HG03442 (cell line): ENCODE data around the gene USP3.
"Not testable (repeated sequence)": the region's sequence is repeated elsewhere in the genome, so short reads cannot be mapped to it uniquely, and the experiment has no call there.

Experiments
- ATAC-seq: cut with Tn5 transposase; IDR thresholded peaks from one replicate; pipeline ENCODE4 v1.9.1; 2021; ENCODE audit warnings: mild to moderate bottlenecking, moderate library complexity; ENCODE audit not compliant: unreplicated experiment

USP3 gene

GRCh38 chr15:63604281-63604680, 99.9 kb downstream of the USP3 start:
- ATAC-seq = no peak

- no peak for ATAC-seq
These were observed 100.6 kb downstream of the USP3 start for GRCh38 chr15:63605036-63605435.

DNA sequence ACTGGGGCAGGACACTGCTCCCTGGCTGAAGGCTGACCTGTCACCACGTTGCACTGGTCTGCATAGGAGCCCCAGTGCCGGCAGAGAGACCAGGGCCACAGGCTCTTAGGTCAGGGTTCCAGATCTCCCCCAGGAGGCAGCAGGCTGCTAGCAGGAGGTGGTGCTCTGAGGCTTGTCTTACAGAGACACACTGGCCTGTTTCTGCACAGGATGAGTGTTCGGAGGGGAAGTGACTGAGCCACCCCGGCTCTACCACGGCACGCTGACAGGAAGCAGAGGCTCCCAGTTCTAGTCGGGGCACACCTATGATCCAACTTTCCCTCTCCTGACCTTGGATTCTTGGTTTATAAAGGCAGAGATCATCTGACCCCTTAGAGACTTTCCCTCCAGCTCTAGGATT, 101.4 kb downstream of the USP3 start:
- ATAC-seq = peak; percentile 41

GRCh38 chr15:63606308-63606707, 101.9 kb downstream of the USP3 start:
- ATAC-seq = no peak

DNA sequence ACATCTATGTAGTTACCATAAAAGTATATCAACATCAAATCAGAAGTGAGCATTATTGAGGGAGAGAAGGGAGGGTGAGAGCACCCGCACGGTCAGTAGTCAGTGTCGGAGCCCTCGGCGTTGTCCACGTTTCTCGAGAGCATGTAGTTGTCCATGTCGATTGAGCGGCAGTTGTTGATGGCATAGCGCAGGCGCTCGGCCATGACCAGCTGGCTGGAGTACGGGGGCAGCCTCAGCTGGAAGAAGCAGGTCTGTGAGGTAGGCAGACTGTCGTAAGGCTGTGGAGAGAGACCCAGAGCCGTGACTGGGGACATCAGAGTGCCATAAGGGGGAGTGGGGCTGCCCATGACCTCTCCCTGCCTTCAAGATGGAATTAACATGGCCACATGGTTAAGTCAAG, 104.6 kb downstream of the USP3 start:
- no peak for ATAC-seq

DNA sequence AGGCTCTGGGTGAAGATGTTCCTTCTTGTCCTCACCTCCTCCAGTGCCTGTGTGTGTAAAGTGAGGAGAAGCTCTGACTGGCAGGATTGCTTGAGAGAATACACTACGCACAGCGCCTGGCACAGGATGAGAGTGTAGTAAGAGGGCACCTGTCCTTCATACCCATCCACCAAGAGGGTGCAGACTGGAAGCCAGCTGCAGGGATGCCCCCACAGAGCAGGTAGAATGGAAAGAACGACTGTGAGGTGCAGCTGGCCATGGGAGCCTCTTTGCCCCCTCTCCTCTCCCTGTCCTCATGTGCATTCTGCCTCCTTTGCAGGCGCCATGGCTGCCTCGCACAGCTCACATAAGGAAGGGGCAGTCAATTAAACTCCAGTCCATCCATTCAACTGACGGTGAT, 105.1 kb downstream of the USP3 start:
- no peak for ATAC-seq

- ATAC-seq = no peak
These were observed 105.9 kb downstream of the USP3 start for GRCh38 chr15:63610209-63610841.

DNA sequence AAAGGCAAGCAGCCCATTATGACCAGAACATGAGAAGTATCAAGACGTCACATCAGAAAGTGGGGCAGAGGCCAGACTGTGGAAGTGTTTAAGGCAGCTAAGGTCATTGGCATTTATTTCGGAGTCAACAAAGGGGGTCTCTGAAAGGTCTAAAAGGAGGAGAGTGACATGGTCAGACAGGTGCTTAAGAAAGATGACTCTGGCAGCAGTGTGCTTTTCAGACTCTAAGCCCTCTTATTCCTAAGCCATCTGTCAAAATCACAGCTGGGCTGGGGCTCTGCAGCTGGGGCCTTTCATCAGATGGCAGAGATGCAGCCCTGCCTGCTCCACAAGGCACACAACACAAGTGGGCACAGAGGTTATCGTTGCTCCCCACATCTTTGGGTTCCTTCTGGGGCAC, 106.8 kb downstream of the USP3 start:
- ATAC-seq = no peak

DNA sequence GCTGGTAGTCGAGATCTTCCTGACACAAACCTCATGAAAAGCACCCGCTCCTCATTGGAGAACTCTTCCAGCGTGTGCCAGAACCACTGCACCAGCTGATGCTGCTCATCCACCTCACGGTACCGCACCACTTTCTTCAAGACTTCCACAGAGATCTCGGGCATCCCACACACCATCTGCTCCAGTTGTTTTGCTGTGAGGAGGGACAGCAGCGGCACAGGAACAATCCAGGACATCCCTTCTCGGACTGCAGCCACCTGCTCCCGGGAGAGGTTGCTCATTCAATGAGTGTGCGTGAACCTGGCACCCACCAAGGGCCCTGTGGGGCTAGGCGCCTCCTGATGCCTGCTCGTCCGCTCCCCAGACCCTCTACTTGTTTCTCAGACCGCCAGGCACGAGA, 107.9 kb downstream of the USP3 start:
- no peak for ATAC-seq

GRCh38 chr15:63615935-63616334, 111.5 kb downstream of the USP3 start:
- no peak for ATAC-seq

GRCh38 chr15:63617147-63617546, 112.8 kb downstream of the USP3 start:
- ATAC-seq = not testable (repeated sequence)

- not testable (repeated sequence) for ATAC-seq
These were observed 113.2 kb downstream of the USP3 start for GRCh38 chr15:63617627-63618026.

- not testable (repeated sequence) for ATAC-seq
These were observed 116.4 kb downstream of the USP3 start for GRCh38 chr15:63620760-63621159.

DNA sequence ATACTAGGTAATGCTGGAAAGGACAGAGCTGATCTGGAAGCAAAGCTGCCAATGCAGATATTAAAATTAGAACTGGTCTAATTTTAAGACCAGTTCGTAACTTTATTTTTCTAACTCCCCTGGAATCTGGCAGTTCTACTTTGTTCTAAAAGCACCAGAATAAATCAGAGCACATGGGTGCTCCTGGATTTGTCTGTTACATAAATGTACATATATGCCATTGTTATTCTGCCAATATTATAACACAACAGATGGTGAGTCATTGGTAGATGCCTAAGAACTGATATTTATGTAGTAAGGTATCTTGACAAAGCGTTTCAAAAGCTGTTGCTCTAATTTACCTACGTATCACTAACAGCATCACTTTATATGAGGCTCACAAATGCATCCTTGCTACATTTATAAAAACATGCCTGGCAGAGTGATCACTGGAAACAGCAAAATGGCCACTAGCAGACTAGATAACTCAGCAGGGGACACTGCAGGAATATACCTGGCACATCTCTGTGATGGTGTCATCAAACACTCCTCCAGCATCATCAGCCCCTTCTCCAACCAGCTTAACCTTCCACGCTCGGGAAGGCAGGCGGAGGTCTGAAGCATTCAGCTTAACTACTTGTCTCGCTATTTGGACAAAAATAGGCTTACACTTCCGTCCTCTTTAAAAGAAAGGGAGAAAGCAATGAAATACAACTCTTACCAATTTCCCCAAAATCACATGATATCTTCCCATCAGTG, 119.0 kb downstream of the USP3 start:
- ATAC-seq = no peak

DNA sequence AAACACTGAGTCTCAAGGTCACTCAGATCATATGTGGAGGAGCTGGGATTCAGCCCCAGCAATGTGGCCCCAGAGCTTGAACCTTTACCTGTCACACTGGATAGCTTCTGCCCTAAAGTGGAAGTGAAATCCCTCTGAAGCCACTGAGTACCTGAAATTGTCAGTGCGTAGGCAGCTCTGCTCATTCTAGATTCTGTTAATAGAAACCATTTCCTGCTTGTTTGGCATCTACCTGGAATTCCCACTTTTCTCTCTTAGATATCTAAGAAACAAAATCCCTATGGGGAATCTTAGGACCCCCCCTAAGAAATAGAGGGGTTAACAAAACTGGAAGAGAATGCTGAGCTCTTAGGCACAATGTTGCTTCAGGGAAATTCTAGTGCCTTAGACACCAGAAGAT, 122.6 kb downstream of the USP3 start:
- ATAC-seq = peak; percentile 53

DNA sequence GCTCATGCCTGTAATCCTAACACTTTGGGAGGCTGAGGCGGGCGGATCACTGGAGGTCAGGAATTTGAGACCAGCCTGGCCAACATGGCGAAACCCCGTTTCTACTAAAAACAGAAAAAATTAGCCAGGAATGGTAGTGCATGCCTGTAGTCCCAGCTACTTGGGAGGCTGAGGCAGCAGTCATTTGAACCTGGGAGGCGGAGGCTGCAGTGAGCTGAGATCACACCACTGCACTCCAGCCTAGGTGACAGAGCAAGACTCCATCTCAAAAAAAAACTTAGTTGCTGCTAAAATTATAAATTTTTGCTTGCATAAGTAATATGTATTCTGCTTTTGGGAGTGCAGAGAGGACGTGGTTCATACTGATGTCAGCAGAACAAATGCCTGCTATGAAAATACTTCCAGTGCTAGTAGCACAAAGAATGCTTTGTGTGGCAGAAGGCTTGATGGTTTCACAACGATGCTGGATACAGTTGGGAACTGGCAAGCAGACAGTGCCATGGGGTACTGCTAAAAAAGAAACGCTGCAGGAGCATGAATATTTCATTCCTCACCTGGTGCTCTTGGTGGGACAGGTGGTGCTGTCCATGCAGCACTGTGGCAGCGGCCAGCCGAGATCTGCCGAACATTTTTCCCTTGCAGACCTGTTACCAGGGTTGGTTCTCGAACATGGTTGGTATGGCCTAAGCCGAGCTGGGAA, 123.9 kb downstream of the USP3 start:
- no peak for ATAC-seq

- no peak for ATAC-seq
These were observed 125.8 kb downstream of the USP3 start for GRCh38 chr15:63630036-63630751.

GRCh38 chr15:63633312-63633711, 128.9 kb downstream of the USP3 start:
- no peak for ATAC-seq

DNA sequence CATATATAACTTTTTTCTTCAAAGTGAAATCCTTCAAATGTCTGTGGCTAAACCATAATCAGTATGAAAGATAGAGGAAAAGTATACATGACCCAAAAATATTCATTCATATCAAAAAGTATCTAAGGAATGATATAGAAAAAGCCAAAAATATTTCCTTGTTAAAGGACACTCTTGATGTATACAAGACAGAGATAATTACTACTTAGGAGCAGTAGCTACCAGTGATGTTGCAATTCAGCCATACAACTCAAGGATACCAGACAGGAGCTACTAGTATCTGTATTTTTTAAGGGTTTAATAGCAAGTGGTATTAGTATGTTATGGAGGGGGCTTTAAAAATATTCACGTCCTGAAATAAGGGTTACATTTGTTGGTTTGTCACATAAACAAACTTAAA, 129.8 kb downstream of the USP3 start:
- ATAC-seq = no peak

DNA sequence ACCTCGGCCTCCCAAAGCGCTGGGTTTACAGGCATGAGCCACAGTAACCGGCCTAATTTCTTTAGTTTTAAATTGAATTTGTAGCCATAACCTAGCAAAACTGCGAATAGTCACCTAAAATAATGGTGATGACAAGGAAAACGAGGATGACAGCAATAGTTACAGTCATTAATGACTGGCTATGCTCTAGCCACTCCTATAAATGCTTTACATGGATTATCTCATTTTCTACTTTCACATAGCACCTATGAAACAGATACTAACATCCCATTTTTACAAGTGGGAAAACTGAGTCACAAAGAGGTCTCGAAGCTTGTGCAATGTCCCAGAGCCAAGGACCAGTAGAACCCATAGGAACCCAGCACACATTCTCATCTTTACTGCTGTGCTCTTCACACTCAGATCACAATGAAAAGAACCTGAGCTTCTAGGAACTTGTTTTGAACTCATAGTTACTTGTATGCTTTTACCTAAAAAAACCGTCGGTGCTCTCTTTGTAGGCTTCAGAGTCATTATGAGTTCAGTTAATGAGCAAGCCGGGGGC, 132.2 kb downstream of the USP3 start:
- no peak for ATAC-seq

DNA sequence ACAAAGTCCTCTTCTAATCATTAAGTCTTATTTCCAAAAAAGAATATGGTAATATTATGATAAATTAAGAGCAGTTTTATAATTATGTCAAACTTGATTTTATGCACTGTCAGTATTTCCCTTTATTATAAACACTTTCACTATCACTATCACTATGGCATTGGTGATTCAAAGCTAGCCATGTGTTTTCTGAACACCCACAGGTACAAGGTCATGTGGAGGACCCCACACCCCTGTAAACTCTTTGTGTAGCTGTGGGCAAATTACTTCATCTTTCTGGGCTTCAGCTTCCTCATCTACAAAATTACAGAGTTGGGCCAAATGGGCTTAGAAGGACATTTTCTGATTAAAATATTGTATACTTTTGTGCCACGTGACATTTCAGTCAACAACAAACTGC, 134.4 kb downstream of the USP3 start:
- ATAC-seq = no peak
